ENCODE measurements around the gene SORCS2.

The SORCS2 gene

DNA sequence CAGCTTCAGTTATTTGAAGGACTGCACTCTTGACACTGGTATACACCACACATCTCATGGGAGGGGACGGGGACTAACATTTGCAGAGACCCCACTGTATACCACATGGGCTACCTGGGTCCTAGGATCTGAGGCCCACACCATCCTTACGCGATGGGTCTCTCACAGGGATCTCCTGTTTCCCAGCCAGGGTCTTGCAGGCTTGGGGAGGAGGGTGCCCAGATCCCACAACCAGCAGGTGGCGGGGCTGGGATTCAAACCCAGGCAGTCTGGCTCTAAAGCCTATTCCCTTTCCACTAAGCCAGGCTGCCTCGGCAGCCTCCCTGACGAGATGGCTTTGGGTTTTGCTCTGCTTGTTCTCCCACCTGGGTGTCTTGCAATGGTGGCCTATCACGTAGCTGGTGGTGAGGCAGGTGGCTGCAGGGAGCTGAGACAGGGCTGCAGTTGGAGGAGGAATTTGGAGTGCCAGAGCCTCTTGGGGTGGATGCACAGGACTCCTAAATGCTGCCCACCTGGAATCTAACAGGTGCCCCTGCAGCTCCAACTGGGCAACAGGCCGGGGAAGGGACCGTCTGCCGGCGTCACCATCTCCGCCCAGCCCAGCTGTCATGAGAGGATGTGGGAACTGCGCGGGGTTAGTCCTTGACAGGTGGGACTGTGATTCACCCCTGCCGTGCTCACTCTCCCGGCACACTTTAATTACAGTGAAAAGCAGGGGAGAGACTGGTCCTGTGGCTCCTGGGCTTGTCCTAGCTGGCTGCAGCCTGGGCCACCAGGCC, 131.7 kb downstream of the SORCS2 start:
- H3K27ac ChIP-seq (ENCODE audit: low read depth, low read length), result no peak overlapping the region
- no peak overlapping the region for H3K4me3 ChIP-seq (ENCODE audit: low read depth, low read length)
- H3K36me3 ChIP-seq (ENCODE audit: control insufficient read depth, insufficient read depth, low read length), result no peaks in the 10 kb centered on the region
- no peaks in the 10 kb centered on the region for H3K27me3 ChIP-seq (ENCODE audit: control insufficient read depth, insufficient read depth, low read length)
- no peaks in the 10 kb centered on the region for H3K9me3 ChIP-seq (ENCODE audit: control insufficient read depth, insufficient read depth, low read length)
- H3K4me1 ChIP-seq (ENCODE audit: control insufficient read depth, insufficient read depth, low read length), result 0 out of 2 replicates have a peak, but pooled peaks cover 5% of the 10 kb centered on the region
- no peak overlapping the region for H3K9ac ChIP-seq (ENCODE audit: low read depth, low read length)

DNA sequence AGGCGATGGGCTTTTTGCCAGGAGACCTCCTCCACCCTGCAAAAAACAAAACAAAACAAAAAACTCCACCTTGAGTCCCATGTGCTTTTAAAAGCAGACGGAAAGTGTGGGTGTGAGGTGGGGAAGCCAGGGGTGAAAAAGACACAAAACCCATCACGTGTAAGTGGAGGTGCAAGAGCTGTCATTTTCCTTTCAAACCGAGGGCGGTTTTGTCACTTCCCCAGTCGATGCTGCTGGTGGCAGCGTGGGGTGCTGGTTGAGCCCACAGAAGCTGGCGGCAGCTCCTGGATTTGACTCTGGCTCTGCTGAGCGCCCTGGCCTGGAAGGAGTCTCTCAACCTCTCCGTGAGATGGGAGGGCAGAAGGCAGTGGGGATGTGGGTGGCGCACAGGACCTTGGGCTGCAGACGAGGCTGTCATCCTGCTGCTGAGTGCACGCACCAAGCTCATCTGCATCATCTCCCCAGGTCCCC, 132.3 kb downstream of the SORCS2 start:
- H3K27ac ChIP-seq (ENCODE audit: low read depth, low read length), result no peak overlapping the region
- no peaks in the 10 kb centered on the region for H3K9me3 ChIP-seq (ENCODE audit: control insufficient read depth, insufficient read depth, low read length)
- no peak overlapping the region for H3K4me3 ChIP-seq (ENCODE audit: low read depth, low read length)
- no peaks in the 10 kb centered on the region for H3K27me3 ChIP-seq (ENCODE audit: control insufficient read depth, insufficient read depth, low read length)
- H3K36me3 ChIP-seq (ENCODE audit: control insufficient read depth, insufficient read depth, low read length), result no peaks in the 10 kb centered on the region
- H3K4me1 ChIP-seq (ENCODE audit: control insufficient read depth, insufficient read depth, low read length), result 0 out of 2 replicates have a peak, but pooled peaks cover 5% of the 10 kb centered on the region
- H3K9ac ChIP-seq (ENCODE audit: low read depth, low read length), result no peak overlapping the region

DNA sequence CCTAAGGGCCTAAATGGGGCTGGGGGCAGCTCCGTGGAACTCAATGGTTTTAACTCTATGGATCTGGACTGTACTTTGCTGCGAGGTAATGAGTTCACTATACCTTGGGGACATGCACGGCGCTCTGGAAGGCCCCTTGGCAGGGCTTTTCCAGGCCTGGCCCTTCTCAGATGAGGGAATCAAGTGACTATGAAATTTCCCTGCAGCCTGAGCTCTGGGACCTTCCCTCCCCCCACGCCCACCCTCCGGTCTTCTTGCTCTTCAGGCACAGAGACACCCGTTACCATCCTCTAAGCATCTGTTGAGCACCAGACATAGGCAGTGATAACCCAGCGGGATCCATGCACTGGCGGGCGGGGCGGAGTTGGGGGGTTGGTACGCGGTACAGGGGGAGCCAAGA, 133.2 kb downstream of the SORCS2 start:
- Histone ChIP-seq H3K9ac (ENCODE audit: low read depth, low read length) (no peak overlapping the region), H3K27ac (ENCODE audit: low read depth, low read length) (no peak overlapping the region), H3K4me3 (ENCODE audit: low read depth, low read length) (no peak overlapping the region), H3K36me3 (ENCODE audit: control insufficient read depth, insufficient read depth, low read length) (no peaks in the 10 kb centered on the region), H3K4me1 (ENCODE audit: control insufficient read depth, insufficient read depth, low read length) (0 out of 2 replicates have a peak, but pooled peaks cover 5% of the 10 kb centered on the region), H3K9me3 (ENCODE audit: control insufficient read depth, insufficient read depth, low read length) (no peaks in the 10 kb centered on the region), H3K27me3 (ENCODE audit: control insufficient read depth, insufficient read depth, low read length) (no peaks in the 10 kb centered on the region)

DNA sequence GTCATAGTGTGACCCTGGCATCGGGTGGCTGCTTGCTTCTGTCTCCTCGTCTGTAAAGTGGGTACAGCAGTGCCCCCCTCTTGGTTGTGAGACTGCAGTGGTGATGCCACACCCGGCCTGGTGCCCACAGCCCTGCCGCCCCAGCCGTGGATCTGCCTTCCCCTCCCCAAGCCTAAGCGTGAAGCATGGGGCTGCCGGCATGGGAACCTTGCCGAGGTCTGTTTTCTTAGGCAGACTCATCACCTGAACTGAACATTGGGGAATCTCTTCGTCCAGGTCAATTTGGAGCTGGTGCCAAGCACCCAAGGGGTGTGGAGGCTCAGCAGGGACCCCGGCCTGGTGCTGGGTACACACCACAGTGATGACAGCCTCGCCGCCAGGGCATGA, 134.0 kb downstream of the SORCS2 start:
- Histone ChIP-seq H3K27ac (ENCODE audit: low read depth, low read length) (no peak overlapping the region), H3K4me1 (ENCODE audit: control insufficient read depth, insufficient read depth, low read length) (0 out of 2 replicates have a peak, but pooled peaks cover 5% of the 10 kb centered on the region), H3K36me3 (ENCODE audit: control insufficient read depth, insufficient read depth, low read length) (no peaks in the 10 kb centered on the region)

DNA sequence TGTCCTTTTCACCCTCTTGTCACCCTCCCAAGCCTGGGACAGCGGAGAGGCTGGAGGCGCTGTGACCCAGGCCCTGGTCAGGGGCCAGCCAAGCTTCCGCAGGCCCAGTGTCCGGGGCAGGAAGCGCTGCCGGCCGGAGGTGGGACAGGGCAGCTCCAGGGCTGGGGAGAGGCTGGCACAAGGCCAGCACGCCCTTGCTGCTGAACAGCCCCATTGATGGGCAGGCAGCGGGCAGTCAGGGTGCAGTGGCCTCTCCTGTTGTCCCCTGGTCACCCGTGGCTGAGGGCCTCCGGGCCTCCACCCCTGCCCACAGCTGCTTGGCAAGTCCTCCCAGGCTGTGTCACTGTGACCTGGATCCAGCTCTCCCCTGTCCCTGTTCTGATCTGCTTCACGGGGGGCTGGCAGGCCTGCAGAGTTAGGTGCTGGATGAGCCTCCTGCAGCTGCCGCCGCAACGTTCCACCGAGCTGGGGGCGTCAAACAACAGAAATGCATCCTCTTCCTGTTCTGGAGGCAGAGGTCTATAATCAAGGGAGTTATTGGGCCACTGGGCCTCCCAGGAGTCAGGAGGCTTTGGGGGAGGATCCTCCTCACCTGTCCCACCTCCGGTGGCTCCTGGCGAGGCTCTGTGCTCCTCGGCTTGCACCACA, 134.5 kb downstream of the SORCS2 start:
- H3K9ac ChIP-seq (ENCODE audit: low read depth, low read length), result no peak overlapping the region
- H3K36me3 ChIP-seq (ENCODE audit: control insufficient read depth, insufficient read depth, low read length), result no peaks in the 10 kb centered on the region
- 0 out of 2 replicates have a peak, but pooled peaks cover 5% of the 10 kb centered on the region for H3K4me1 ChIP-seq (ENCODE audit: control insufficient read depth, insufficient read depth, low read length)
- no peak overlapping the region for H3K27ac ChIP-seq (ENCODE audit: low read depth, low read length)
- no peaks in the 10 kb centered on the region for H3K27me3 ChIP-seq (ENCODE audit: control insufficient read depth, insufficient read depth, low read length)
- H3K4me3 ChIP-seq (ENCODE audit: low read depth, low read length), result no peak overlapping the region
- H3K9me3 ChIP-seq (ENCODE audit: control insufficient read depth, insufficient read depth, low read length), result no peaks in the 10 kb centered on the region

More for the DNA sequence above, 134.0 kb downstream of the SORCS2 start:
- Histone ChIP-seq H3K27me3 (ENCODE audit: control insufficient read depth, insufficient read depth, low read length) (no peaks in the 10 kb centered on the region), H3K9me3 (ENCODE audit: control insufficient read depth, insufficient read depth, low read length) (no peaks in the 10 kb centered on the region), H3K9ac (ENCODE audit: low read depth, low read length) (no peak overlapping the region), H3K4me3 (ENCODE audit: low read depth, low read length) (no peak overlapping the region)

DNA sequence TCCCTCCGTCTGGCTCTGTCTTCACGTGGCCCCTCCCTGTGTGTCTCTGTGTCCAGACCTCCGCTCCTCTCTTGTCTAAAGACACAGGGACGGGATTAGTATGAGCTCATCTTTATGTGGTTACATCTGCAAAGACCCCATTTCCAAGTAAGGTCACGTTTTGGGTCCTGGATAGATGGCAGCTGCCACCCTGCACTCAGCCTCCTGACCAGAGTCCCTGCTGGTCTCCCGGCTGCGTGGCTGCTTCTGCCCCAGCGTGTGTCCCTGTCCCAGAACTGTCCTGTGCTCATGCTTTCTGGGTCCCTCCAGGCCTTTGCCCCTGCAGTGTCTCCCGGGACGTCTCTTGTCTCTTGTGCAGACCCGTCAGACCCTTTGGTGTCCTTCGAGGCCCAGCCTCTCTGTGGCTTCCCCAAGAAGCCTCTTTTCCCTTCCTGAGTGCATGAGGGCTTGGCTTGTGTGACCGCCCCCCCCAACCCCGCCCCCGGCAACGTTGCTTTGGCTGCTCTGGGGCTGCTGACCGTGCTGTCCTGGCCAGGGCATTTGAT, 135.1 kb downstream of the SORCS2 start:
- Histone ChIP-seq H3K27ac (ENCODE audit: low read depth, low read length) (no peak overlapping the region), H3K4me1 (ENCODE audit: control insufficient read depth, insufficient read depth, low read length) (0 out of 2 replicates have a peak, but pooled peaks cover 2% of the 10 kb centered on the region), H3K36me3 (ENCODE audit: control insufficient read depth, insufficient read depth, low read length) (no peaks in the 10 kb centered on the region), H3K9ac (ENCODE audit: low read depth, low read length) (no peak overlapping the region), H3K9me3 (ENCODE audit: control insufficient read depth, insufficient read depth, low read length) (no peaks in the 10 kb centered on the region), H3K27me3 (ENCODE audit: control insufficient read depth, insufficient read depth, low read length) (no peaks in the 10 kb centered on the region), H3K4me3 (ENCODE audit: low read depth, low read length) (no peak overlapping the region)

DNA sequence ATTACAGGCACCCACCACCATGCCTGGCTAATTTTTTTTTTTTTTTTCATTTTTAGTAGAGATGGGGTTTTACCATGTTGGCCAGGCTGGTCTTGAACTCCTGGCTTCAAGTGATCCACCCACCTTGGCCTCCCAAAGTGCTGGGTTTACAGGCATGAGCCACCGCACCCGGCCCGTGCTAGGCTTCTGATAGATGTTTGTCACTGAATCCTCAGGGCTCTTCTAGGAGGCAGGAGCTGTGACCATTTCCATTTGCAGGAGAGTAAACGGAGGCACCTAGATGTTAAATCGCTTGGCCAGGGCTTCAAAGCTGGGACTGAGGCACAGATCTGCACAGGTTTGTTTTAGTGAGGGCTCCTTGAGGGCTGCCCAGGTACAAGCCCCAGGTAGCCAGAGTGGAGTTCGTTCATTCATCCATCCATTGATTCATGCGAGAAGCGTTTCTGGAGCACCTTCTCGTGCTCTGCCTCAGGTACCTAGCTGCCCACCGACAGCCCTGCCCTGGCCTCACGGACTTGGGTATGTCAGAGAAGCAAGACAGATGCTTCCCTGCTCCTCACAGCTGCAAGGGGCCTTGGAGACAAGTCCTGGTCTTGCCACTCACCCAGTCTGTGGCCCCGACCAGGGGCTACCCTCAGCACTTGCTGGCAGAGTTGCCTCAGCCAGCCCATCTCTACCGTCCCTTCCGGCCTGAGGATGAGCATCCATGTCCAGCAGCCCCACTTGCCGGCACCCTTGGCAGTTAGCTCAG, 136.0 kb downstream of the SORCS2 start:
- Histone ChIP-seq H3K27ac (ENCODE audit: low read depth, low read length) (no peak overlapping the region), H3K9ac (ENCODE audit: low read depth, low read length) (no peak overlapping the region), H3K36me3 (ENCODE audit: control insufficient read depth, insufficient read depth, low read length) (no peaks in the 10 kb centered on the region), H3K4me3 (ENCODE audit: low read depth, low read length) (no peak overlapping the region), H3K4me1 (ENCODE audit: control insufficient read depth, insufficient read depth, low read length) (no peaks in the 10 kb centered on the region), H3K27me3 (ENCODE audit: control insufficient read depth, insufficient read depth, low read length) (no peaks in the 10 kb centered on the region), H3K9me3 (ENCODE audit: control insufficient read depth, insufficient read depth, low read length) (no peaks in the 10 kb centered on the region)

- H3K4me1 ChIP-seq (ENCODE audit: control insufficient read depth, insufficient read depth, low read length), result no peaks in the 10 kb centered on the region
- no peak overlapping the region for H3K4me3 ChIP-seq (ENCODE audit: low read depth, low read length)
- no peak overlapping the region for H3K9ac ChIP-seq (ENCODE audit: low read depth, low read length)
- no peaks in the 10 kb centered on the region for H3K9me3 ChIP-seq (ENCODE audit: control insufficient read depth, insufficient read depth, low read length)
- no peaks in the 10 kb centered on the region for H3K36me3 ChIP-seq (ENCODE audit: control insufficient read depth, insufficient read depth, low read length)
- no peaks in the 10 kb centered on the region for H3K27me3 ChIP-seq (ENCODE audit: control insufficient read depth, insufficient read depth, low read length)
- no peak overlapping the region for H3K27ac ChIP-seq (ENCODE audit: low read depth, low read length)
These were observed 136.7 kb downstream of the SORCS2 start for GRCh38 chr4:7328913-7329638.

DNA sequence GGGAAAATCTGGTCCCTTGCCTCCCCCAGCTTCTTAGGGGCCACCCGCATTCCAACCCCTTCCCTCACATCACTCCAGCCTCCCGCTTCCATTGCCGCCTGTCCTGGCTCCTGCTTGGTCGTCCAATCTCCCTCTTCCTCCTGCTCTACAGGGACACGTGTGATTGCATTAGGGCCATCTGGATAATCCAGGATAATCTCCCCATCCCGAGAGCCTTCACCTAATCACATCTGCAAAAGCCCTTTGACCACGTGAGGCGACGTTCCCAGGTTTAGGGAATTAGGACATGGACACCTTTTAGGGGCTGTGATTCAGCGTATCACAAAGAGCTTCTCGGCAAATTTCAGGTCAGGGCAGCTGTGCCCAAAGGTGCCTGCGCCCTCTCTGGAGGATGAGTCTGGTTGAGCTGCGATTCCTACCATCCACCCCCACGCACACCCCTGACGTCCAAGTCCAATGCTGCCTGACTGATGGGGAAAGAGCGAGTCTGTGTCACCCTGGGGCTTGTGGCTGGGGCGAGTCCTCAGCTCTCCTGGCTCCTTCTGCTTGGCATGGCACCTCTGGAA, 137.8 kb downstream of the SORCS2 start:
- Histone ChIP-seq H3K27ac (ENCODE audit: low read depth, low read length) (no peak overlapping the region), H3K36me3 (ENCODE audit: control insufficient read depth, insufficient read depth, low read length) (no peaks in the 10 kb centered on the region), H3K4me3 (ENCODE audit: low read depth, low read length) (no peak overlapping the region), H3K9me3 (ENCODE audit: control insufficient read depth, insufficient read depth, low read length) (no peaks in the 10 kb centered on the region), H3K4me1 (ENCODE audit: control insufficient read depth, insufficient read depth, low read length) (no peaks in the 10 kb centered on the region), H3K9ac (ENCODE audit: low read depth, low read length) (no peak overlapping the region), H3K27me3 (ENCODE audit: control insufficient read depth, insufficient read depth, low read length) (no peaks in the 10 kb centered on the region)

Measured in HUES48 (cell line).